Measurements from ENCODE around the gene GPSM3.

- TF ChIP-seq CTCF (IDR thresholded peaks at IDR 0.05; ENCODE audit: low read length) (no peak), EZH2 (IDR thresholded peaks at IDR 0.05; ENCODE audit: borderline replicate concordance, low read length) (no peak)
Observed at GRCh38 chr6:32171234-32171633, 21.2 kb downstream of the GPSM3 start.

Measured in OCI-LY1 (cell line).